ENCODE measurements around the gene BTG4. TPM values are rescaled to one million over a fixed set of nuclear protein-coding genes. Genes with fewer than 3 reads are reported as not detected.

BTG4 gene
- total RNA-seq, 1 experiment from 2014 or later = not detected

DNA sequence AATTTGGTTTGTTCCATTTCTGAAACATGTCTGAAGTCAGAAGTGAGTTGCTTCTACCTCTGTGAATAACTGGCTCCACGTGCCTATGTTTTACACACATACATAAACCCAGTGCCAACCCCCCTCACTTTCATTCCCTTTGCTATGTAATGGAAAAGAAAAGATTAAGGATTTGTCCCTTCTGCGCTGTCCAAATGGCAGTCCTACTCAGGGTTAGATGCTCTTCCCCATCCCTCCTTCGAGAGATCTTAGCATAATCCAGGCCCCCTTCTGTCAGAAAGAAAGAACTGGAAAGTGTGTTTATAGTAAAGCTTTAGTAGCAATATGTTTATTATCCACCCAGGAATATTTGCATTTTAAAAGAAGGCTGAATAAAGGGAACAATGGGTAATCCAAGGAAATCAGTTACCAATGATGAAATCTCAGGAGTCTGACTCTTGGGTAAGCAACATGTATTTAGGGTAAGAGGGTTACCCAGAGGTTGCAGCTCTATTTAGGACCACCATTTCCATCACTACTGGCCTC is 25.2 kb upstream of the BTG4 start:
- DNase-seq (ENCODE audit: low read depth) = no peak

GRCh38 chr11:111535281-111535680 is 23.1 kb upstream of the BTG4 start:
- no peak for DNase-seq (ENCODE audit: low read depth)

GRCh38 chr11:111532365-111532709 is 20.2 kb upstream of the BTG4 start:
- DNase-seq (ENCODE audit: low read depth) = no peak

- DNase-seq (ENCODE audit: low read depth) = peak; percentile 89
These were observed 19.6 kb upstream of the BTG4 start for GRCh38 chr11:111531687-111532364.

GRCh38 chr11:111531136-111531535 is 18.9 kb upstream of the BTG4 start:
- DNase-seq (ENCODE audit: low read depth) = no peak

GRCh38 chr11:111530091-111530490 is 17.9 kb upstream of the BTG4 start:
- DNase-seq (ENCODE audit: low read depth) = peak; percentile 21

GRCh38 chr11:111528557-111528956 is 16.4 kb upstream of the BTG4 start:
- DNase-seq (ENCODE audit: low read depth) = no peak

- DNase-seq (ENCODE audit: low read depth) = no peak
These were observed 15.1 kb upstream of the BTG4 start for GRCh38 chr11:111527279-111527678.

DNA sequence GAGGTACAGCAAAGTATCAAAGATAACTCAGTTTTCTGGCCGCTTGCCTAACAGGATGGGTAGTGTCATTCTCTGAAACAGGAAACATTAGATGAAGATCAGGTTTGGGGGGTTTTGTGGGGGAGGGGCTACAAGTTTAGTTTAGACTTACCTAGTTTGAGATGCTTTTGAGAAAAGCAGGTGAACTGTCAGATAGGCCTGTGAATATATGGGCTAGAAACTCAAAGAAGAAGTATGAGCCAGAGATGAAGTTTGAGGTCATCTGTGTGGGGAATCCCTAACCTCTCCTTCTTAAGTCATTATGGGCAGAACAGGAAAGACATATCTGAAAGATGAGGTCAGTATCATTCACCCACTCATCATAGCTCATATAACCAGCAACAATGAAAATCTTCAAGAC is 14.3 kb upstream of the BTG4 start:
- peak; percentile 61 for DNase-seq (ENCODE audit: low read depth)

DNA sequence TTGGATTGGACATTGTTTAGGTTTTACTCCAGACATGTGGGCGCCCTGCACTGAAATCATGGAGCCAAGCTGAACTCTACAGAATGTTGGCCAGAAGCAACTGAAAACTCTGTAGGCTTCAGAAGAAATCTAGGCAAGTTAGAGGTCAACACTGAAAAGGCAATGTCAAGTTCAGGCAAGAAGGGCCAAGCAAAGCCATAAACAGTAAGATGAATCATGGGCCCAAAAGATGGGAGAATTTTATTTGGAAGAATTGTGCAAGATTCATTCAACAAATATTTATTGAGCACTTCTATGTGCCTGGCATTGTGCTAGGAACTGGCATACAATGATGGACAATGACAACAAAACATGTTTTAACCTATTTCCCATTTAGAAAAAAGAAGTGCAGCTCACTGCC is 13.3 kb upstream of the BTG4 start:
- DNase-seq (ENCODE audit: low read depth) = no peak

DNA sequence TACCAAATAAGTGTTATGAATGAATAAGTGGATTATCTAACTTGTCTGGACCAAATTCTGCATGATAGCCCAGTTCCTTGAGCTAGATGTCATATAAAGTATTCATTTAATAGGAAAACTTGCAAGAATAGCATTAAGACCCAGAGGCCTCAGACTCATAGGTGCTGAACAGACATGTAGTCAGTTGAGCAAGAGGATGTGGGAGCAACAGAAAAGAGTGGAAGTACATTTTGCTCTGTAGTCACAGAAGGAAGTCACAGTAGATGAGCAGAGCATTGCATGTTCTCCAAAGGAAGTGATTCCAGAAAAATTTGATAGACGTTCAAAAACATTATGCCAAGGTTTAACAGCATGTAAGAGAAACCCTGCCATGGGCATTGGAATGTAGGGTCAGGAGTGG is 11.9 kb upstream of the BTG4 start:
- no peak for DNase-seq (ENCODE audit: low read depth)

DNA sequence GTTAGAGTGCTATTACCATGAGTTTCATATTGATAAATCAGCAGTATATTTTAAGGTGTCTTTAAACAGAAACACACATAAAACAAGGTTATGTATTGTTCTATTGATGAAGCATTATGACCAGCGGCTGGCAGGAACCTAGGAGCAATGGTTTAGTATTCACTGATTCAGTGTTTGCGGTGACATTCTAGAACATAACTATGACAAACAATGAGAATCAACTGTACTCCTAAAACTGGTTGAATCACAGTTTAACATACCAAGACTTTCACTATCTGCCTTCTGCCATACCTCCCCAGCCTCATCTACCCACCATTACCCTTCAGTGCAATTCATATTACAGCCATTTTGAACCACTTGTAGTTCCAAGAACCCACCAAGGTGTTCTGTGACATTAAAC is 11.2 kb upstream of the BTG4 start:
- DNase-seq (ENCODE audit: low read depth) = no peak

GRCh38 chr11:111522426-111522825 is 10.2 kb upstream of the BTG4 start:
- DNase-seq (ENCODE audit: low read depth) = no peak

DNA sequence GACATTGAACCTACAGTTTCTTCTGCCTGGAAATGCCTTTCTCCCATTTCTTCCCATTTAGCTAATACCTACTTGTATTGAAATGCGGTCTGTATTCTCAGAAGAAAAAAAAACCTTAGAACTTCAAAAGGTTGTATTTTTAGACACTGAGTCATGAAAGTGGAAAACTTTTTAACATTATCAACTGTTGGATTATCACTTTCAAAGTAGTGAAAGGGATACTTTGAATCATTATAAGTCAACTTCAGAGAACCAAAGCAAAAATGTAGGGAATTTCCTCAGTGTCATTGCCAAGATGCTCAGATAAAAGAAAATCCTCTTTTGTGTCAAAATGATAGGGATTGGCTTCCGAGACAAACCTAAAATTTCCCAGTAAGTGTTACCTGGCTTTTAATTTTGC is 8.9 kb upstream of the BTG4 start:
- DNase-seq (ENCODE audit: low read depth) = no peak

- DNase-seq (ENCODE audit: low read depth) = peak; percentile 39
These were observed 8.4 kb upstream of the BTG4 start for GRCh38 chr11:111520560-111520959.

GRCh38 chr11:111518668-111519067 is 6.5 kb upstream of the BTG4 start:
- no peak for DNase-seq (ENCODE audit: low read depth)

DNA sequence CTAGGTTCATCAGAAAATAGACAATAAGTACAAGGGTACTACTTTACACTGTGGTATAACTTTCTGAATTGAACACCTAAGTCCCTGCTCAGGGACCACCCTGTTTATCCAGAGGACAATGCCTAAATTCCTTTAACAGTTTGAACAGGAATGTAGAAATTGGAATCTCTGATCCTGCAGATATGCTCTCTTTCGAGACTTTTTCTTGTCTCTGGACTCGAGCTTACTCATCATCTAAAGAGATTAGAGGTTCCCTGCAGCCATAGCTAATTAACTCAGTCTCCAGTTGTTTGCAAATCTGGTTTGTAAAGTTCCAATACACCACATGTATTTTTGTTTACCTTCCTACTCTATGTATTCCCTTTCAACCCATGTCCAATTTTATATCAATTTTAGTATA is 3.4 kb upstream of the BTG4 start:
- DNase-seq (ENCODE audit: low read depth) = no peak

GRCh38 chr11:111514216-111515031 is 2.2 kb upstream of the BTG4 start, which contains the start of gene HOATZ:
TSS of gene HOATZ (plus strand) at chr11:111514778. CDS start at chr11:111514785, 7 bp downstream.
- no peak for DNase-seq (ENCODE audit: low read depth)

DNA sequence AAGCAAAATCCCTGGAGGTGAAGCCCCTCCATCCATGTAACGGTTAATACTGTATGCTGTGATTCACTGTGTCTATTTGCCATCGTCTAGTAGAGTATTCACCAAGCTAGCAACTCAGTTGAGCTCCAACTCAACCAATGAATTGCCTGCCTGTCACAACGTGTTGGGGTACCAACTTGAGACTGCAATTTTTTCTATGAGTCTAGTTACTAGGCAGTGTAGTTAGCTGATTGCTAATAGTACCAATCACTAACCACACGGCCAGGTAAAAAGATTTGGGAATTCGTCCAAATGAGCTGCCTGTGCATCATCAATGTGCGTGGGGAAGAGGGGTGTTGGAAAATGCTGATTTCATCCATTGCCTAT is 1.0 kb upstream of the BTG4 start:
- no peak for DNase-seq (ENCODE audit: low read depth)

GRCh38 chr11:111510311-111510710 is 1.9 kb downstream of the BTG4 start:
- no peak for DNase-seq (ENCODE audit: low read depth)

GRCh38 chr11:111502611-111503010 is 9.6 kb downstream of the BTG4 start:
- DNase-seq (ENCODE audit: low read depth) = no peak

DNA sequence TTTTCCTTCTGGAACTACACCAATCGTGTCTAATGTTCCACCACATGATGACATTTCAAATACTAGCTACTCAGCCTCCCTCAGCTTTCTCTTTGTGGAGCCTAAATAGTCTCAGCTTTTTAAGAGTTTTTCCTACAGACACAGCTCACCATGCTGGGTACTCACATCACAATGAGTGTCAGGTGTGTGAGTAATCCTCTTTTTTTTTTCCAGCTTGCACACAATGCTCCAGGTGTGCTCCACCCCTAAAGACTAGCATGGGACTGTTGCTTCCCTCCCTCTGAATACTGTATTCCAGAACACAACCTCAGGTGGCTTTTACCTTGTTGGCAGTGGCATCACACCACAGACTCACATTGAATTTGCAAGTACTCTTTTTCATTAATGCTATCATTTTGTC is 11.7 kb downstream of the BTG4 start:
- DNase-seq (ENCODE audit: low read depth) = no peak

DNA sequence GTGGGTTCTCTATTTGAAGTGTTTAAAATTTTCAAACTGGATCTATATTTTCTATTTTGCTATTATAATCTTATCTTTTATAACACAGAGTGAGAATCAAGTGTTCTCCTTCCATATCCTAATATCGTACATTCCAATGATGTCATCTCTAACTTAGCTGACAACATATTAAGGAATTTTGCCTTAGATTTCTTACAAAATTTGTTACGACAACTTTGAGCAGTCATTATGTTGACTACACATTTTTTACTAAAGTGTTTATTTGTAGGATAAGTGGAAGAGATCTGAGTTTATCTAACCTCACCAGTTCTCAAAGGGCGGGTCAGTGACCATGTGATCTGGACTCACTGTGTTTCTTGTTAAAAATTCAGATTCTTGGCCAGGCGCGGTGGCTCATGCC is 12.7 kb downstream of the BTG4 start:
- DNase-seq (ENCODE audit: low read depth) = no peak
